Right renal cortex interstitium (tissue), 3 donors: ENCODE measurements around the gene CAMLG. TPM values are rescaled to one million over a fixed set of nuclear protein-coding genes. Genes with fewer than 3 reads are reported as not detected.

Experiments
- DNase-seq, 3 donors: peaks; one replicate each; pipeline ENCODE4 v3.0.0-alpha.2; 2013; ENCODE audit warnings: low read depth in 3 of 3, low spot score in 2 of 3
- polyA plus RNA-seq, 3 donors: library from polyadenylated mRNA; unstranded; fragments of 120-200 nt; gene quantifications; one replicate each; pipeline ENCODE4 v1.2.1, GENCODE V29; 2013; ENCODE audit not compliant: insufficient read length in 3 of 3

The CAMLG gene
- polyA plus RNA-seq, 3 donors = 64.0 to 80.0 (median 66.5) TPM

GRCh38 chr5:134772461-134773125 lies 34.2 kb downstream of the CAMLG start:
- DNase-seq = no peak

GRCh38 chr5:134777366-134777765 lies 39.0 kb downstream of the CAMLG start:
- DNase-seq = no peak

- no peak for DNase-seq
Observed at GRCh38 chr5:134784241-134784920, 46.0 kb downstream of the CAMLG start.

GRCh38 chr5:134784946-134785620 lies 46.7 kb downstream of the CAMLG start:
- DNase-seq = no peak

GRCh38 chr5:134787692-134788091 lies 49.3 kb downstream of the CAMLG start:
- DNase-seq = no peak

GRCh38 chr5:134791580-134791979 lies 53.2 kb downstream of the CAMLG start:
- DNase-seq = no peak

GRCh38 chr5:134792286-134792685 lies 53.9 kb downstream of the CAMLG start:
- no peak for DNase-seq

GRCh38 chr5:134793111-134793510 lies 54.8 kb downstream of the CAMLG start:
- no peak for DNase-seq

- no peak for DNase-seq
Observed at GRCh38 chr5:134794082-134794481, 55.7 kb downstream of the CAMLG start.

GRCh38 chr5:134794819-134795218 lies 56.5 kb downstream of the CAMLG start:
- no peak for DNase-seq

GRCh38 chr5:134798468-134798867 lies 60.1 kb downstream of the CAMLG start:
- DNase-seq = no peak

Other genes starting within 250 kb of the CAMLG start
- 10 to 100 TPM in 1 of 3 donors, 1 to 10 TPM in 2; 9.7 to 10.3 (median 9.9) TPM for gene JADE2, start 212.9 kb upstream of the CAMLG start, polyA plus RNA-seq
- gene SAR1B, start 105.7 kb upstream of the CAMLG start, polyA plus RNA-seq = 10 to 100 TPM; 47.7 to 51.0 (median 49.0) TPM
- gene SEC24A, start 89.8 kb upstream of the CAMLG start, polyA plus RNA-seq = 10 to 100 TPM; 21.3 to 22.1 (median 21.9) TPM
- 10 to 100 TPM; 73.6 to 89.4 (median 78.0) TPM for gene DDX46, start 20.2 kb downstream of the CAMLG start, polyA plus RNA-seq
- 100 to 1,000 TPM; 103 to 107 (median 107) TPM for gene C5orf24, start 107.4 kb downstream of the CAMLG start, polyA plus RNA-seq
- 10 to 100 TPM; 79.4 to 88.4 (median 79.6) TPM for gene TXNDC15, start 135.8 kb downstream of the CAMLG start, polyA plus RNA-seq
- 10 to 100 TPM; 10.4 to 11.3 (median 10.8) TPM for gene PCBD2, start 166.6 kb downstream of the CAMLG start, polyA plus RNA-seq
- gene CATSPER3, start 229.4 kb downstream of the CAMLG start, polyA plus RNA-seq = 1 to 10 TPM in 1 of 3 donors, under 1 TPM in 2; 0.82 to 1.2 (median 0.98) TPM